ENCODE results near the gene DARS2. TPM values are rescaled to one million over a fixed set of nuclear protein-coding genes. Genes with fewer than 3 reads are reported as not detected.

Gene DARS2
- total RNA-seq, 2 experiments from 2014 or later = 45.6 to 74.8 TPM

GRCh38 chr1:173818459-173818858, 6.0 kb upstream of the DARS2 start:
- Histone ChIP-seq H3K27ac (ENCODE audit: low read depth, low read length, poor library complexity, severe bottlenecking) (no peak overlapping the region), H3K36me3 (ENCODE audit: insufficient read depth, low read length) (peaks cover 60% of the 10 kb centered on the region)
- POLR2A ChIA-PET = interaction anchor here (0.7 to 1.0 kb wide), 5 partner anchors 19 to 401 kb away, joined by 3 to 5 read pairs (median 3); no protein-coding TSS in a partner anchor

GRCh38 chr1:173821680-173822079, 2.8 kb upstream of the DARS2 start:
- POLR2A ChIA-PET = interaction anchor here (1.0 kb wide), 1 partner anchor 47 kb away, joined by 5 read pairs; the partner anchor contains the start of gene ZBTB37
- H3K4me1 ChIP-seq (ENCODE audit: insufficient read depth, low read length, poor library complexity, severe bottlenecking) = peaks cover 36% of the 10 kb centered on the region
- H4K20me1 ChIP-seq (ENCODE audit: insufficient read depth, low read length) = peaks cover 8% of the 10 kb centered on the region; the same call in 1 of the 2 replicates
- no TSS peak for BruUV-seq (replicated peaks)
- no peak for TF ChIP-seq CTCF (conservative IDR thresholded peaks at IDR 0.05; ENCODE audit: low read length)
- TF ChIP-seq EZH2phosphoT487 (IDR thresholded peaks at IDR 0.05; ENCODE audit: borderline replicate concordance, low read depth, low read length) = no peak
- CTCF ChIA-PET (ENCODE audit: unreplicated experiment) = no interaction called here
- intact Hi-C loops (cut with micrococcal nuclease; ENCODE audit: unreplicated experiment) = loop anchor here (10.0 kb wide), 2 partner anchors 343 to 1077 kb away; no protein-coding TSS in a partner anchor
- peaks cover 86% of the 10 kb centered on the region for H3K79me2 ChIP-seq (ENCODE audit: insufficient read depth, low read depth, low read length)
- no peak overlapping the region for H3K27ac ChIP-seq (ENCODE audit: low read depth, low read length, poor library complexity, severe bottlenecking)
- peak overlapping the region; percentile 97 for H3K4me3 ChIP-seq (ENCODE audit: low read depth, low read length, poor library complexity, severe bottlenecking)
- H3K36me3 ChIP-seq (ENCODE audit: insufficient read depth, low read length) = peaks cover 54% of the 10 kb centered on the region
- H3K9me3 ChIP-seq (ENCODE audit: low read length) = no peaks in the 10 kb centered on the region
- no peak overlapping the region for H2AFZ ChIP-seq (ENCODE audit: low read length)
- DNase-seq (ENCODE audit: low spot score) = no peak
- no peaks in the 10 kb centered on the region for H3K9me2 ChIP-seq (ENCODE audit: insufficient read depth, low read length)
- peak overlapping the region; percentile 87 for H3K4me2 ChIP-seq (ENCODE audit: low read length)

More at GRCh38 chr1:173818459-173818858, 6.0 kb upstream of the DARS2 start:
- no TSS peak for BruUV-seq (replicated peaks)
- Histone ChIP-seq H3K4me2 (ENCODE audit: low read length) (no peak overlapping the region), H4K20me1 (ENCODE audit: insufficient read depth, low read length) (peaks cover 8% of the 10 kb centered on the region; the same call in 1 of the 2 replicates), H3K4me1 (ENCODE audit: insufficient read depth, low read length, poor library complexity, severe bottlenecking) (peaks cover 26% of the 10 kb centered on the region), H3K9me2 (ENCODE audit: insufficient read depth, low read length) (no peaks in the 10 kb centered on the region), H3K79me2 (ENCODE audit: insufficient read depth, low read depth, low read length) (peaks cover 90% of the 10 kb centered on the region), H2AFZ (ENCODE audit: low read length) (no peak overlapping the region), H3K9me3 (ENCODE audit: low read length) (no peaks in the 10 kb centered on the region), H3K4me3 (ENCODE audit: low read depth, low read length, poor library complexity, severe bottlenecking) (no peak overlapping the region)
- CTCF ChIA-PET (ENCODE audit: unreplicated experiment) = no interaction called here
- intact Hi-C loops (cut with micrococcal nuclease; ENCODE audit: unreplicated experiment) = no loop called here
- DNase-seq (ENCODE audit: low spot score) = no peak
- TF ChIP-seq EZH2phosphoT487 (IDR thresholded peaks at IDR 0.05; ENCODE audit: borderline replicate concordance, low read depth, low read length) (no peak), CTCF (conservative IDR thresholded peaks at IDR 0.05; ENCODE audit: low read length) (no peak)

GRCh38 chr1:173823781-173824314, 625 bp upstream of the DARS2 start:
- peak overlapping the region; percentile 93 for H3K27ac ChIP-seq (ENCODE audit: low read depth, low read length, poor library complexity, severe bottlenecking)
- BruUV-seq (replicated peaks) = TSS peak; percentile 79
- peak overlapping the region; percentile 97 for H3K4me3 ChIP-seq (ENCODE audit: low read depth, low read length, poor library complexity, severe bottlenecking)
- H4K20me1 ChIP-seq (ENCODE audit: insufficient read depth, low read length) = peaks cover 8% of the 10 kb centered on the region; the same call in 1 of the 2 replicates
- H3K4me2 ChIP-seq (ENCODE audit: low read length) = peak overlapping the region; percentile 87
- CTCF ChIA-PET (ENCODE audit: unreplicated experiment) = no interaction called here
- intact Hi-C loops (cut with micrococcal nuclease; ENCODE audit: unreplicated experiment) = loop anchor here (1.0 to 10.0 kb wide), 5 partner anchors 44 to 1079 kb away; partner anchors contain the start of genes KLHL20 and ZBTB37
- POLR2A ChIA-PET = interaction anchor here (0.6 to 2.1 kb wide), 11 partner anchors 9 to 408 kb away, joined by 3 to 11 read pairs (median 4); partner anchors contain the start of genes GAS5 and ZBTB37
- H2AFZ ChIP-seq (ENCODE audit: low read length) = peak overlapping the region; percentile 66
- peaks cover 53% of the 10 kb centered on the region for H3K36me3 ChIP-seq (ENCODE audit: insufficient read depth, low read length)
- DNase-seq (ENCODE audit: low spot score) = no peak
- TF ChIP-seq EZH2phosphoT487 (IDR thresholded peaks at IDR 0.05; ENCODE audit: borderline replicate concordance, low read depth, low read length) (no peak), CTCF (conservative IDR thresholded peaks at IDR 0.05; ENCODE audit: low read length) (no peak)
- H3K79me2 ChIP-seq (ENCODE audit: insufficient read depth, low read depth, low read length) = peaks cover 89% of the 10 kb centered on the region
- no peaks in the 10 kb centered on the region for H3K9me3 ChIP-seq (ENCODE audit: low read length)
- no peaks in the 10 kb centered on the region for H3K9me2 ChIP-seq (ENCODE audit: insufficient read depth, low read length)
- peaks cover 56% of the 10 kb centered on the region for H3K4me1 ChIP-seq (ENCODE audit: insufficient read depth, low read length, poor library complexity, severe bottlenecking)
